Tibial artery (tissue), 4 donors: Measurements from ENCODE around the gene PRAMEF13.
"Not testable (repeated sequence)": the region's sequence is repeated elsewhere in the genome, so short reads cannot be mapped to it uniquely, and the experiment has no call there.

Experiments
- DNase-seq, 2 donors: peaks; one replicate each; pipeline ENCODE4 v3.0.0-alpha.2; 2019
- H3K27ac ChIP-seq, 2 donors: fragments of 200-600 bp; sonication (generic) in 1 of 2; 1 replicate in 1 of 2; 2 replicates in 1 of 2; pipeline ENCODE4 v1.5.1; 2018 to 2019; ENCODE audit warnings: mild to moderate bottlenecking in 1 of 2
- H3K27me3 ChIP-seq, 2 donors: fragments of 200-600 bp; sonication (generic) in 1 of 2; one replicate each; pipeline versions ENCODE4 v1.5.1 to v1.6.0; 2016 to 2019
- H3K36me3 ChIP-seq, 3 donors: fragments of 200-600 bp; sonication (generic) in 2 of 3; one replicate each; pipeline ENCODE4 v1.5.1; 2016 to 2019; ENCODE audit warnings: mild to moderate bottlenecking in 2 of 3
- H3K4me1 ChIP-seq, 4 donors: fragments of 200-600 bp; sonication (generic) in 2 of 4; 1 replicate in 3 of 4; 2 replicates in 1 of 4; pipeline ENCODE4 v1.5.1; 2016 to 2019
- H3K4me3 ChIP-seq, 2 donors: fragments of 200-600 bp; sonication (generic) in 1 of 2; 1 replicate in 1 of 2; 2 replicates in 1 of 2; pipeline ENCODE4 v1.5.1; 2018 to 2019; ENCODE audit warnings: mild to moderate bottlenecking in 2 of 2
- H3K9me3 ChIP-seq, 3 donors: fragments of 200-600 bp; sonication (generic) in 1 of 3; one replicate each; pipeline ENCODE4 v1.5.1; 2016 to 2019
- intact Hi-C: fragments of 100-400 bp; cut with DNase I; formaldehyde crosslinking; loops from one replicate; pipeline ENCODE4 v1.15.0; 2023; ENCODE audit warnings: low total_unique reads

The PRAMEF13 gene, protein sequence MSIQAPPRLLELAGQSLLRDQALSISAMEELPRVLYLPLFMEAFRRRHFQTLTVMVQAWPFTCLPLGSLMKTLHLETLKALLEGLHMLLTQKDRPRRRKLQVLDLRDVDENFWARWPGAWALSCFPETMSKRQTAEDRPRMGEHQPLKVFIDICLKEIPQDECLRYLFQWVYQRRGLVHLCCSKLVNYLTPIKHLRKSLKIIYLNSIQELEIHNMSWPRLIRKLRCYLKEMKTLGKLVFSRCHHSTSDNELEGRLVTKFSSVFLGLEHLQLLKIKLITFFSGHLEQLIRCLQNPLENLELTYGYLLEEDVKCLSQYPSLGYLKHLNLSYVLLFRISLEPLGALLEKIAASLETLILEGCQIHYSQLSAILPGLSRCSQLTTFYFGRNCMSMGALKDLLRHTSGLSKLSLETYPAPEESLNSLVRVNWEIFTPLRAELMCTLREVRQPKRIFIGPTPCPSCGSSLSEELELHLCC

DNA sequence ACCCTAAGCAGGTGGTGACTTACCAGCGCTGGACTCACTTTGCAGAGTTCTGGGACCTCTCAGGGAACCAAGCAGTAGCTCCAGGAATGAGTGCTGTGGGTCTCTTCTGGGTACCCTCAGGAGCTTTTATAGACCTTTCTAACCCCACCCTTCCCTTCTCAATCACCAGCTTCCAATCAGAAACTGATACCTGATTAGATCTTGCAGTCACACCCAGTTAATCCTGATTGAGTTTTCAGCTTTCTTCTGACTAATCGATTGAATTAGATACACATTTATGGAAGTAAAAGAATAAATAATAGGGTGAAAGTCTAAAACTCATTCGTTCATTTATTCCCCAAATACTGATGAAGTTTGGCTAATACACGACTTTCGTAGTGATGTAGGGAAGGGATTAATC lies at the start of gene PRAMEF13:
Gene PRAMEF13, minus strand, starts transcription at position 101 of the 400 bp plus-strand sequence. CDS start 1,820 bp downstream, outside the sequence.
- H3K9me3 ChIP-seq, H3K27ac ChIP-seq, H3K27me3 ChIP-seq, H3K4me1 ChIP-seq, H3K36me3 ChIP-seq, DNase-seq, H3K4me3 ChIP-seq, intact Hi-C loops: not testable (repeated sequence)

DNA sequence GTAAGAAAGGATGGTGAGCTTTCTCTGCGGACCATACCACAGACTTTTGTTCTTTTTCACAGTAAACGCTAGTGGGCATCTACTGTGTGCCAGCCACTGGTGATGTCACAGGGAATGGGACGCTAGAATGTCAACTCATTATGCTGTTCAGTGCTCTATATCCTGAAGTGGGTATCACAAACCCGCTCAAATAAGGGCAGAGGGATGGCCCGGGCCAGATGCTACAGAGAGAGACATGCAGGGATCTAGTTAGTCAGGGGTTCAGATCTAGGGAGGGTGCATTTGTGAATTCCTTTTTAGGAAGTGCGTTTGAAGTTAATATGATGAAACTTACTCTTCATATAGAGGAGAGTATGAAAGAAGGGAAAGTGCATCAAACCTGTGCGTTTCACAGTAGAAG lies 45.9 kb upstream of the PRAMEF13 start:
- H3K9me3 ChIP-seq, intact Hi-C loops, H3K36me3 ChIP-seq, H3K4me1 ChIP-seq, DNase-seq, H3K27ac ChIP-seq, H3K4me3 ChIP-seq, H3K27me3 ChIP-seq: not testable (repeated sequence)

DNA sequence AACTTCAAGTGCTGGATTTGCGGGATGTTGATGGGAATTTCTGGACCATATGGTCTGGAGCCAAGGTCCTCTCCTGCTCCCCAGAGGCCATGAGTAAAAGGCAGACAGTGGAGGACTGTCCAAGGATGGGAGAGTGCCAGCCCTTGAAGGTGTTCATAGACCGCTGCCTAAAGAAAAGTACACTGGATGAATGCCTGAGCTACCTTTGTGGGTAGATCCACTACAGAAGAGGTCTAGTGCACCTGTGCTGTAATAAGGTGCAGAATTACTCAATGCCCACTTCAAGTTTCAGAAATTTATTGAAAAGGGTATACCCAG lies 45.3 kb upstream of the PRAMEF13 start:
- H3K27me3 ChIP-seq, H3K27ac ChIP-seq, H3K4me3 ChIP-seq, intact Hi-C loops, H3K4me1 ChIP-seq, H3K9me3 ChIP-seq, H3K36me3 ChIP-seq, DNase-seq: not testable (repeated sequence)

DNA sequence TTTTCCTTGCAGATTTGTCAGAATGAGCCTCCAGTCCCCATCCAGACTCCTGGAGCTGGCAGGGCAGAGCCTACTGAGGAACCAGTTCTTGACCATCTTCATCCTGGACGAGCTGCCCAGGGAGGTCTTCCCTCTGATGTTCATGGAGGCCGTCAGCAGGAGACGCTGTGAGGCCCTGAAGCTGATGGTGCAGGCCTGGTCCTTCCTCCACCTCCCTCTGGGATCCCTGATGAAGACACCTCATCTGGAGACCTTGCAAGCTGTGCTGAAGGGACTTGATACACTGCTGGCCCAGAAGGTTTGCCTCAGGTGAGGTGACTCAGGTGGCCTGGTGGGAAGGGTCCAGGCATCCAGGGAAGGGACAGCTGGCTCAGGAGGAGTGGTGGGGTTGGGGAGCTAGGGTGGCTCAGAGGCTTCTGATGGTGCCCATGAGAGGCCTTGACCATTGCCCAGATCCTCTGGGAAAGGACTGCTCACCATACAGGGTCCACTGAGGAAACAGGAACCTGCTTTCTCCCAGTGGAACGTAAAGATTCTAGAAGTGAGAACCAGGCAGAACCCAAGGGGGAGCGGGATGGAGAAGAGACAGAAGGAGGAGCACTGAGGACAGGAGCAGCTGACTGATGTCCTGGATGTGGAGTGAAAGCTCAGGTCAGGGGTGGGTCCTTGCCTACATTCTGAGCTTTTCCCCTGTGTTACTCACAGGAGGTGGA lies 44.8 kb upstream of the PRAMEF13 start:
- H3K36me3 ChIP-seq, H3K9me3 ChIP-seq, H3K4me1 ChIP-seq, H3K27ac ChIP-seq, H3K27me3 ChIP-seq, H3K4me3 ChIP-seq, intact Hi-C loops, DNase-seq: not testable (repeated sequence)

DNA sequence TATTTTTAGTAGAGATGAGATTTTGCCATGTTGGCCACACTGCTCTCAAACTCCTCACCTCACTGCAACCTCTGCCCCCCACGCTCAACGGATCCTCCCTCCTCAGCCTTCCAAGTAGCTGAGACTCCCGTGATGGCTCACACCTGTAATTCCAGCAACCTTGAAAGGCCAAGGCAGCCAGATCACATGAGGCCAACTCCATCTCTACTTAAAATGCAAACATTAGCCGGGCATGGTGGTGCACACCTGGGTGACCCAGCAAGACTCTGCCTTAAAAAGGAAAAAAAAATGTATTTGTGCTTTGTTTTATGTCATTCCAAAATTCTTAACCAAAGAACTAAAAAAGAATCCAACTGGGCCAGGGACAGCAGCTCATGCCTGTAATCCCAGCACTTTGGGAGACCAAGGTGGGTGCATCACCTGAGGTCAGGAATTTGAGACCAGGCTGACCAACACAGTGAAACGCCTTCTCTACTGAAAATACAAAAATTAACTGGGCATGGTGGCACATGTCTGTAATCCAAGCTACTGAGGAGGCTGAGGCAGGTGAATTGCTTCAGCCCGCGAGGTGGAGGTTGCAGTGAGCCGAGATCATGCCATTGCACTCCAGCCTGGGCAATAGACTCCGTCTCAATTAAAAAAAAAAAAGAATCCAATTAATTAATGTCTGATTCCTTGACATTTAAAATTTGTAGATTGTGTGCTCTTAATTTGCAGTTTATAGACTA lies 42.5 kb upstream of the PRAMEF13 start:
- H3K36me3 ChIP-seq, DNase-seq, H3K27me3 ChIP-seq, H3K4me3 ChIP-seq, H3K27ac ChIP-seq, H3K9me3 ChIP-seq, H3K4me1 ChIP-seq, intact Hi-C loops: not testable (repeated sequence)

DNA sequence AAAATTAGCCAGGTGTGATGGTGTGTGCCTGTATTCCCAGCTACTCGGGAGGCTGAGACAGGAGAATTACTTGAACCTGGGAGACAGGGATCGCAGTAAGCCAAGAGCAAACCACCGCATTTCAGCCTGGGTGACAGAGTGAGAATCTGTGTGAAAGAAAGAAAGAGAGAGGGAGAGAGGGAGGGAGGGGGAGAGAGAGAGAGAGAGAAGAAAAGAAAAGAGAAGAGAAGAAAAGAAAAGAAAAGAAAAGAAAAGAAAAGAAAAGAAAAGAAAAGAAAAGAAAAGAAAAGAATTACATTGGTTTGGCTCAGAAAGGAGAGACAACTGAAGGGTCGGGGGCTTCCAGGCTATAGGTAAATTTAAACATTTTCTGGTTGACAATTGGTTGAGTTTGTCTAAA lies 38.4 kb upstream of the PRAMEF13 start:
- H3K27ac ChIP-seq, H3K27me3 ChIP-seq, H3K9me3 ChIP-seq, intact Hi-C loops, DNase-seq, H3K36me3 ChIP-seq, H3K4me3 ChIP-seq, H3K4me1 ChIP-seq: not testable (repeated sequence)

DNA sequence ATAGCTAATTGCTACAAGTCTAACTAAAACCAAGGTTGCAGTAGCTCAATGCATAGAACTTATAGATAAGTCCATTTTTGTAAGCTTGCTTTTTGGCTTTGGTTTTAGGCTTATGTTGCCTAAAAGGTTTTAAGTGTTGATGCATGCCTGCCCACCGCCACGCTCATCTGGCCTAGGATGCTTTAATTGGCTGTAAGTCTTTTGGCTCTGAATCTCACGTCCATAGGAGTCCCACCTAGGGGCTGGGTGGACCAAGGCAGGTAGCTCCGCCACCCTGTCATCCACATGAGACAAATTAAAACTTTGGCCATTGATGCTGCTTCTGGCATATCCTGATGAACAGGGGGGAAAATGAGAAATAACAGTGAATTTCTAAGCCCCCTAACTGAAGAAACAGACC lies 36.4 kb upstream of the PRAMEF13 start:
- H3K4me1 ChIP-seq, H3K36me3 ChIP-seq, H3K4me3 ChIP-seq, DNase-seq, intact Hi-C loops, H3K9me3 ChIP-seq, H3K27ac ChIP-seq, H3K27me3 ChIP-seq: not testable (repeated sequence)

DNA sequence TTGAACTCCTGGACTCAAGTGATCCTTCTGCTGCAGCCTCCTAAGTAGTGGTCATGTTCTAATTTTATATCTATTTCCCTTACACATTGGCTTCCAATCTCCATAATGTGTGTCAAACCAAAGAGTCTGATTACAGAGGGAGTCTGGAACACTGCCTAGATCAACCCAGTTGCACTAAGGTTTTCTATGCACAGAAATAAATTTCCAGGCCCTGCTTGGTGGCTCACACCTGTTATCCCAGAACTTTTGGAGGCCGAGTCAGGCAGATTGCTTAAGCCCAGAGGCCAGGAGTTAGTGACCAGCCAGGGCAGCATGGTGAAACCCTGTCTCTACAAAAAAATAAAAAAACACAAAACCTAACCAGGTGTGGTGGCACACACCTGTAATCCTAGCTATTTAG lies 32.8 kb upstream of the PRAMEF13 start:
- DNase-seq, H3K4me3 ChIP-seq, H3K4me1 ChIP-seq, H3K9me3 ChIP-seq, intact Hi-C loops, H3K27me3 ChIP-seq, H3K27ac ChIP-seq, H3K36me3 ChIP-seq: not testable (repeated sequence)

DNA sequence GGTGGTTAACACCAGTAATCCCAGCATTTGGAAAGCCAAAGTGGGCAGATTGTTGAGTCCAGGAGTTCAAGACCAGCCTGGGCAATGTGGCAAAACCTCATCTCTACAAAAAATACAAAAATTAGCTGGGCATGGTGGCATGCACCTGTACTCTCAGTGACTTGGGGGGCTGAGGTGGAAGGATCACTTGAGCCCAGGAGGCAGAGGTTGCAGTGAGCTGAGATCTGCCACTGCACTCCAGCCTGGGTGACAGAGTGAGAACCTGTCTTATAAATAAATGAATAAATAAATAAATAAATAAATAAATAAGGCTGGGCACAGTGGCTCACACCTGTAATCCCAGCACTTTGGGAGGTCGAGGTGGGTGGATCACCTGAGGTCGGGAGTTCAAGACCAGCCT lies 30.8 kb upstream of the PRAMEF13 start:
- H3K9me3 ChIP-seq, H3K36me3 ChIP-seq, intact Hi-C loops, H3K27me3 ChIP-seq, DNase-seq, H3K4me1 ChIP-seq, H3K27ac ChIP-seq, H3K4me3 ChIP-seq: not testable (repeated sequence)

DNA sequence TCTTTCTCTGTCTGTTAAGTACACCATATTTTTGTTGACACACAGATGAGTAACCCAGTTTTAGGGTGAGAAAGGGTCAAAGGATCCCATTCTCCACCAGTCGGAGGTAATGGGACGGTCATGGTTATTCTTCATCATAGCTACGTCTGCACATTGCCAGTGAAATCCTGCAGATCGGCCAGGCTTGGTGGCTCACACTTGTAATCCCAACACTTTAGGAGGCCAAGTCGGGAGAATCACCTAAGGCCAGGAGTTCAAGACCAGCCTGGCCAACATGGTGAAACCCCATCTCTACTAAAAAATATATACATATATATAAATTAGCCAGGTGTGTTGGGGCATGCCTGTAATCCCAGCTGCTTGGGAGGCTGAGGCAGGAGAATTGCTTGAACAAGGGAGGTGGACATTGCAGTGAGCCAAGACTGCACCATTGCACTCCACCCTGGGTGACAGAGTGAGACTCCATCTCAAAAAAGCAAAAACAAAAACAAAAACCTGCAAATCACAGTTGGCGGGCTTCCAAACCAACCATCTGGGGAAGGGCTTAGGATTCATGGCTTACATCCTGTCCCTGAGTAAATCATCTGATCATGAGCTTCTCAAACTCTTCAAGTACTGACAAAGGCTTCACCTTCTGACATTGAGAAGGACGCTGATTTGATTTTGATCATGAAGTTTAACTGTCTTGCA lies 30.0 kb upstream of the PRAMEF13 start:
- H3K4me3 ChIP-seq, DNase-seq, intact Hi-C loops, H3K4me1 ChIP-seq, H3K36me3 ChIP-seq, H3K27me3 ChIP-seq, H3K27ac ChIP-seq, H3K9me3 ChIP-seq: not testable (repeated sequence)

DNA sequence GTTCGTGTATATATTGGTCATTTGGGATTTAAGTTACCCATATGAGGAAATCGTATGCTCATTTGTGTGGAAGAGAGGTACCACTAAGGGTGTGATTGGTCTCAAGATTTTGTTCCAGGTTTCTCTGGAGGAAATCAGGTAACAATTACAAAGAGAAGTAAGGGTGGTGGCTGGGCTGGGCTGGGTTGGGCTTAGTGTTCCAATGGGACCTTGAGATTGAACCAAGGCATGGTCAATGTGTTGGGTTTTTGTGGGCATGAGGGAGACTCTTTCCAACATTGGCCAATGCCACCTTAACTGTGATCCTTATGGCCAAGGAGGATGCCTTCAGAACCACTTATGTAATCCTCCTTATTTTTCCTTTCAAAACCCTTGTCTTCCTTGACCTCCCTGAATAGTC lies 29.4 kb upstream of the PRAMEF13 start:
- H3K4me3 ChIP-seq, DNase-seq: not testable (repeated sequence)

DNA sequence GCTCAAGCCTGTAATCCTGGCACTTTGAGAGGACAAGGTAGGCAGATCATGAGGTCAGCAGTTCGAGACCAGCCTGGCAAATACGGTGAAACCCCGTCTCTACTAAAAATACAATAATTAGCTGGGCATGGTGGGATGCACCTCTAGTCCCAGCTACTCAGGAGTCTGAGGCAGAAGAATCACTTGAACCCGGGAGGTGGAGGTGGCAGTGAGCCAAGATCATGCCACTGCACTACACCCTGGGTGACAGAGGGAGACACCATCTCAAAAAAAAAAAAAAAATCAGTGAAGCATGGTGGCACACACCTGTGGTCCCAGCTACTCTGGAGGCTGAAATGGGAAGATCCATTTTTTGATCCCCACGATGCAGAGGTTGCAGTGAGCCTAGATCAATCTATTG lies 28.9 kb upstream of the PRAMEF13 start:
- H3K9me3 ChIP-seq, H3K4me3 ChIP-seq, H3K27ac ChIP-seq, H3K36me3 ChIP-seq, intact Hi-C loops, H3K4me1 ChIP-seq, H3K27me3 ChIP-seq, DNase-seq: not testable (repeated sequence)

More for the DNA sequence above, 29.4 kb upstream of the PRAMEF13 start:
- H3K27ac ChIP-seq, H3K4me1 ChIP-seq, intact Hi-C loops, H3K36me3 ChIP-seq, H3K9me3 ChIP-seq, H3K27me3 ChIP-seq: not testable (repeated sequence)
